HFFc6 (cell line): ENCODE data around the gene EPHX1. TPM values are rescaled to one million over a fixed set of nuclear protein-coding genes. Genes with fewer than 3 reads are reported as not detected.

Source experiments
- DNase-seq: peaks from one replicate; pipeline ENCODE4 v3.0.0-alpha.2; 2018
- H3K27ac Mint-ChIP-seq: 2 replicates; pipeline ENCODE4 v1.8.0; 2020; ENCODE audit warnings: mild to moderate bottlenecking, mixed read lengths
- H3K27me3 Mint-ChIP-seq: 2 replicates; pipeline ENCODE4 v1.8.0; 2021; ENCODE audit warnings: mild to moderate bottlenecking, moderate library complexity, mixed read lengths; ENCODE audit not compliant: insufficient read depth
- H3K36me3 Mint-ChIP-seq: 2 replicates; pipeline ENCODE4 v1.8.0; 2021; ENCODE audit warnings: low read depth, mixed read lengths
- H3K4me1 Mint-ChIP-seq: 2 replicates; pipeline ENCODE4 v1.8.0; 2020; ENCODE audit warnings: low read depth, mixed read lengths
- H3K4me3 Mint-ChIP-seq: 2 replicates; pipeline ENCODE4 v1.8.0; 2020; ENCODE audit warnings: mild to moderate bottlenecking, moderate library complexity, mixed read lengths
- H3K9me3 Mint-ChIP-seq: 2 replicates; pipeline ENCODE4 v1.8.0; 2020; ENCODE audit warnings: mild to moderate bottlenecking, mixed read lengths
- CTCF ChIP-seq: fragments of 200-600 bp; sonication (generic); IDR thresholded peaks from 2 replicates; pipeline ENCODE4 v1.5.0; 2021; ENCODE audit warnings: antibody characterized with exemption, mild to moderate bottlenecking
- total RNA-seq, 6 experiments: library from RNA; stranded (reverse); fragmentation: NEBNext Ultra II Directional; extraction: Animal tissue kit (Norgen Biotek cat#: 25700); gene quantifications; 2 replicates in 1 of 6; 3 replicates in 5 of 6; pipeline ENCODE4 v1.2.3, GENCODE V29; 2021

EPHX1 gene
- total RNA-seq, 6 experiments from 2014 or later: 30.3 to 38.7 (median 34.9) TPM

GRCh38 chr1:225851805-225852204, 41.9 kb downstream of the EPHX1 start:
- peaks cover 30% of the 10 kb centered on the region for H3K36me3 Mint-ChIP-seq
- no peak for TF ChIP-seq CTCF
- no peaks in the 10 kb centered on the region for H3K9me3 Mint-ChIP-seq
- no peak overlapping the region for H3K4me3 Mint-ChIP-seq
- no peaks in the 10 kb centered on the region for H3K4me1 Mint-ChIP-seq
- no peak overlapping the region for H3K27ac Mint-ChIP-seq
- no peak for DNase-seq
- H3K27me3 Mint-ChIP-seq: peaks cover 2% of the 10 kb centered on the region; the same call in 1 of the 2 replicates

- TF ChIP-seq CTCF: no peak
- Mint-ChIP-seq H3K4me1 (no peaks in the 10 kb centered on the region; the same call in 1 of the 2 replicates), H3K36me3 (peaks cover 30% of the 10 kb centered on the region)
These were observed 42.6 kb downstream of the EPHX1 start for GRCh38 chr1:225852413-225853124.

GRCh38 chr1:225853441-225853840, 43.5 kb downstream of the EPHX1 start:
- no peak for DNase-seq
- no peak for TF ChIP-seq CTCF
- Mint-ChIP-seq H3K4me1 (peaks cover 5% of the 10 kb centered on the region; the same call in 1 of the 2 replicates), H3K9me3 (no peaks in the 10 kb centered on the region), H3K4me3 (no peak overlapping the region), H3K27ac (no peak overlapping the region), H3K36me3 (peaks cover 25% of the 10 kb centered on the region), H3K27me3 (peaks cover 2% of the 10 kb centered on the region; the same call in 1 of the 2 replicates)

More at GRCh38 chr1:225852413-225853124, 42.6 kb downstream of the EPHX1 start:
- DNase-seq: no peak
- no peak overlapping the region for H3K4me3 Mint-ChIP-seq
- H3K27me3 Mint-ChIP-seq: peaks cover 2% of the 10 kb centered on the region; the same call in 1 of the 2 replicates
- no peaks in the 10 kb centered on the region for H3K9me3 Mint-ChIP-seq
- no peak overlapping the region for H3K27ac Mint-ChIP-seq

- Mint-ChIP-seq H3K9me3 (no peaks in the 10 kb centered on the region), H3K36me3 (peaks cover 29% of the 10 kb centered on the region), H3K4me3 (no peak overlapping the region), H3K27ac (no peak overlapping the region), H3K27me3 (peaks cover 2% of the 10 kb centered on the region; the same call in 1 of the 2 replicates), H3K4me1 (peaks cover 5% of the 10 kb centered on the region; the same call in 1 of the 2 replicates)
- no peak for DNase-seq
- peak; percentile 9; the same call in 1 of the 2 replicates for TF ChIP-seq CTCF
These were observed 45.8 kb downstream of the EPHX1 start for GRCh38 chr1:225855503-225856300.

- no peak for DNase-seq
- Mint-ChIP-seq H3K27me3 (no peaks in the 10 kb centered on the region; the same call in 1 of the 2 replicates), H3K36me3 (peaks cover 27% of the 10 kb centered on the region), H3K4me3 (no peak overlapping the region), H3K9me3 (no peaks in the 10 kb centered on the region), H3K27ac (no peak overlapping the region), H3K4me1 (peaks cover 5% of the 10 kb centered on the region; the same call in 1 of the 2 replicates)
- no peak for TF ChIP-seq CTCF
These were observed 47.3 kb downstream of the EPHX1 start for GRCh38 chr1:225857256-225857655.
